ENCODE results near the gene METTL26.

Gene METTL26

DNA sequence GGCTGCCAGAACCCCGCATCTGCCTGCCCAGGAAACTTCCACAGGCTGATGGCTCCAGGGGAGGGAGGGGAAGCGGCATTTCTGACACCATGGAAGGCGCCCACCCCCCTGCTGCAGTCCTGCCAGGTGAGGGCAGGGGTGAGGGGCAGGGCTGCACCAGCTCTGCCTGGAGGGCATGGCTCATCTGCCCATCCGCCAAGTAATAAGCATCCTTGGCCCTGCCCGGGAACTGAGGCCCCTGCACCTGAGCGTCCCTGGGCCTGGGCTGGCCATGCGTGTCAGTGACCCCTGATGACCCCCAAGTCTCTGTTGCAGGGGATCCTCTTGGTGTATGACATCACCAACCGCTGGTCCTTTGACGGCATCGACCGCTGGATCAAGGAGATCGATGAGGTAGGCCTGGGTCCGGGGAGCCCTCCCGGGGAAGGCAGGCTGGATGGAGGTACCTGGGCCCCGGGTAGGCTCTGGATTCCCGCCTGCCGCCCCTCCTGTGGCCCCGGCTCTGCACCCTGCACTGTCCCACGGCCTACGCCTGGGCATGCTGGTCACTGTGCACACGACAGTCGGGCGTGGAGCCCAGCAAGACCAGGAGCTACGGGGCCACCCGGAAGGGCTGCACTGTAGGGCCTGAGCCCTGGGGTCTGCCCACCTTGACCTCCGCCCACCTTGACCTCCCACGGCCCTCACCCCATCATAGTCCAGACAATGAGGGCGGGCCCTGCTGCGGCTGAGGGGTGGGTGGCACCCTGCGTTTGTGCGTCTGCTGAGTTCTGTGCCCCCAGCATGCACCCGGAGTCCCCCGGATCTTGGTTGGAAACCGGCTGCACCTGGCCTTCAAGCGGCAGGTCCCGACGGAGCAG, 10.8 kb downstream of the METTL26 start:
- Histone ChIP-seq H3K27ac (replicated peaks) (no peak overlapping the region), H3K4me3 (replicated peaks; ENCODE audit: insufficient read depth, low read length) (no peak overlapping the region), H3K27me3 (ENCODE audit: insufficient read depth, poor library complexity, severe bottlenecking) (no peaks in the 10 kb centered on the region)
- TF ChIP-seq, protein P1, sequence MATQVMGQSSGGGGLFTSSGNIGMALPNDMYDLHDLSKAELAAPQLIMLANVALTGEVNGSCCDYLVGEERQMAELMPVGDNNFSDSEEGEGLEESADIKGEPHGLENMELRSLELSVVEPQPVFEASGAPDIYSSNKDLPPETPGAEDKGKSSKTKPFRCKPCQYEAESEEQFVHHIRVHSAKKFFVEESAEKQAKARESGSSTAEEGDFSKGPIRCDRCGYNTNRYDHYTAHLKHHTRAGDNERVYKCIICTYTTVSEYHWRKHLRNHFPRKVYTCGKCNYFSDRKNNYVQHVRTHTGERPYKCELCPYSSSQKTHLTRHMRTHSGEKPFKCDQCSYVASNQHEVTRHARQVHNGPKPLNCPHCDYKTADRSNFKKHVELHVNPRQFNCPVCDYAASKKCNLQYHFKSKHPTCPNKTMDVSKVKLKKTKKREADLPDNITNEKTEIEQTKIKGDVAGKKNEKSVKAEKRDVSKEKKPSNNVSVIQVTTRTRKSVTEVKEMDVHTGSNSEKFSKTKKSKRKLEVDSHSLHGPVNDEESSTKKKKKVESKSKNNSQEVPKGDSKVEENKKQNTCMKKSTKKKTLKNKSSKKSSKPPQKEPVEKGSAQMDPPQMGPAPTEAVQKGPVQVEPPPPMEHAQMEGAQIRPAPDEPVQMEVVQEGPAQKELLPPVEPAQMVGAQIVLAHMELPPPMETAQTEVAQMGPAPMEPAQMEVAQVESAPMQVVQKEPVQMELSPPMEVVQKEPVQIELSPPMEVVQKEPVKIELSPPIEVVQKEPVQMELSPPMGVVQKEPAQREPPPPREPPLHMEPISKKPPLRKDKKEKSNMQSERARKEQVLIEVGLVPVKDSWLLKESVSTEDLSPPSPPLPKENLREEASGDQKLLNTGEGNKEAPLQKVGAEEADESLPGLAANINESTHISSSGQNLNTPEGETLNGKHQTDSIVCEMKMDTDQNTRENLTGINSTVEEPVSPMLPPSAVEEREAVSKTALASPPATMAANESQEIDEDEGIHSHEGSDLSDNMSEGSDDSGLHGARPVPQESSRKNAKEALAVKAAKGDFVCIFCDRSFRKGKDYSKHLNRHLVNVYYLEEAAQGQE (IDR thresholded peaks at IDR 0.05; ENCODE audit: insufficient replicate concordance, low read depth), result no peak
- TF ChIP-seq, protein P2, sequence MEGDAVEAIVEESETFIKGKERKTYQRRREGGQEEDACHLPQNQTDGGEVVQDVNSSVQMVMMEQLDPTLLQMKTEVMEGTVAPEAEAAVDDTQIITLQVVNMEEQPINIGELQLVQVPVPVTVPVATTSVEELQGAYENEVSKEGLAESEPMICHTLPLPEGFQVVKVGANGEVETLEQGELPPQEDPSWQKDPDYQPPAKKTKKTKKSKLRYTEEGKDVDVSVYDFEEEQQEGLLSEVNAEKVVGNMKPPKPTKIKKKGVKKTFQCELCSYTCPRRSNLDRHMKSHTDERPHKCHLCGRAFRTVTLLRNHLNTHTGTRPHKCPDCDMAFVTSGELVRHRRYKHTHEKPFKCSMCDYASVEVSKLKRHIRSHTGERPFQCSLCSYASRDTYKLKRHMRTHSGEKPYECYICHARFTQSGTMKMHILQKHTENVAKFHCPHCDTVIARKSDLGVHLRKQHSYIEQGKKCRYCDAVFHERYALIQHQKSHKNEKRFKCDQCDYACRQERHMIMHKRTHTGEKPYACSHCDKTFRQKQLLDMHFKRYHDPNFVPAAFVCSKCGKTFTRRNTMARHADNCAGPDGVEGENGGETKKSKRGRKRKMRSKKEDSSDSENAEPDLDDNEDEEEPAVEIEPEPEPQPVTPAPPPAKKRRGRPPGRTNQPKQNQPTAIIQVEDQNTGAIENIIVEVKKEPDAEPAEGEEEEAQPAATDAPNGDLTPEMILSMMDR (IDR thresholded peaks at IDR 0.05; ENCODE audit: insufficient read depth, low read length), result no peak
- TF ChIP-seq GABPA (IDR thresholded peaks at IDR 0.05; ENCODE audit: low read depth), result no peak
- TF ChIP-seq POLR2AphosphoS5 (IDR thresholded peaks at IDR 0.05; ENCODE audit: low read depth), result no peak
- no peak for TF ChIP-seq SPI1 (IDR thresholded peaks at IDR 0.05; ENCODE audit: borderline replicate concordance, low read depth)
- DNase-seq (ENCODE audit: low read depth in 1 of 2, low spot score in 1 of 2), result no peak

DNA sequence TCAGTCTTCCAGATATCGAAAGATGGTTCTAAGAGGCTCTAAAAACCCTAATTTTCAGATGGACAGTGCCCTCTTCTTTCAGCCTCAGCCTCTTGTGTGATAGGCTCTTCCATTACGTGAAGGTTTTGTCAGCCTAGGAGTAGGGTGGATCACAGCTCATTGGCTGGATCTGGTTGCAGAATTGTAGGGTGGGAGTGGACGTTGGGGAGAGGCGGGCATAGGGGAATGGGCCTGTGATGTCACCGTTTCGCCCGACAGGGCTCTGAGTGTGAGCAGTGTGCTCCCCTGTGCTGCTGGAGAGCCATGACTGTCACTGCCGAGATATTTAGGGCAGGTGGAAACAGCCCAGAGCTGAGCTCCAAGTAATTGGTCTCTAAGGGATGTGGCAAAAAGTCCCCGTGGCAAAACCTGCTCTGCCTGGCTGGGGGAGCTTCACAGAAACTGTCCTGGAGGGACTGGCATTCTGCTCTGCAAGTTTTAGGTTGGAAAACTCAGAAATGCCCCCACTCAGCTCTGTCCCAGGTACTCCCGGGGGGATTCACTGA, 11.5 kb downstream of the METTL26 start:
- Histone ChIP-seq H3K27me3 (ENCODE audit: insufficient read depth, poor library complexity, severe bottlenecking) (no peaks in the 10 kb centered on the region), H3K27ac (replicated peaks) (no peak overlapping the region), H3K4me3 (replicated peaks; ENCODE audit: insufficient read depth, low read length) (no peak overlapping the region)
- TF ChIP-seq, protein P1 (IDR thresholded peaks at IDR 0.05; ENCODE audit: insufficient replicate concordance, low read depth), result no peak
- TF ChIP-seq GABPA (IDR thresholded peaks at IDR 0.05; ENCODE audit: low read depth) (no peak), SPI1 (IDR thresholded peaks at IDR 0.05; ENCODE audit: borderline replicate concordance, low read depth) (no peak), POLR2AphosphoS5 (IDR thresholded peaks at IDR 0.05; ENCODE audit: low read depth) (no peak)
- TF ChIP-seq, protein P2 (IDR thresholded peaks at IDR 0.05; ENCODE audit: insufficient read depth, low read length), result no peak
- DNase-seq (ENCODE audit: low read depth in 1 of 2, low spot score in 1 of 2), result no peak

DNA sequence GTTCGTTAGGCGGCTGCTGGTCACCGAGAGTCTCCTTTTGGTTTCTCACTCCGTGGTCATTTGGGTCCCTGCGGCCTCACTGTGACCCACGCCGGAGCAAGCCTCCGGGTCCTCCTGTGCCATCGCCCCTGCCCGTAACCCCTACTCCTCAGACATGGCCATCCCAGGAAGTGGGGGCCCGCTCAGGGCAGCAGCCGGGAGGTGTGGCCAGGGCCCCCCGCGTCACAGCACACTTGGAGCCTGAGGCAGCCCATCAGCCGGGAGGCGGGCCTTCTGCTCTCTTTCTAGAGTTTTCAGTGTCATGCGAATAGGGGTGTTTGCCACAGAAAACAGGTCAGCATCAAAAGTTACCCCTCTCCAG, 13.2 kb downstream of the METTL26 start:
- TF ChIP-seq, protein P1 (IDR thresholded peaks at IDR 0.05; ENCODE audit: insufficient replicate concordance, low read depth), result no peak
- TF ChIP-seq, protein P2 (IDR thresholded peaks at IDR 0.05; ENCODE audit: insufficient read depth, low read length), result no peak
- no peak for TF ChIP-seq POLR2AphosphoS5 (IDR thresholded peaks at IDR 0.05; ENCODE audit: low read depth)
- no peak for TF ChIP-seq SPI1 (IDR thresholded peaks at IDR 0.05; ENCODE audit: borderline replicate concordance, low read depth)
- TF ChIP-seq GABPA (IDR thresholded peaks at IDR 0.05; ENCODE audit: low read depth), result no peak
- no peak for DNase-seq (ENCODE audit: low read depth in 1 of 2, low spot score in 1 of 2)

More for the DNA sequence above, 13.2 kb downstream of the METTL26 start:
- no peak overlapping the region for H3K27ac ChIP-seq (replicated peaks)
- H3K4me3 ChIP-seq (replicated peaks; ENCODE audit: insufficient read depth, low read length), result no peak overlapping the region
- no peaks in the 10 kb centered on the region for H3K27me3 ChIP-seq (ENCODE audit: insufficient read depth, poor library complexity, severe bottlenecking)
